GM21723 (cell line): ENCODE data around the gene PDIK1L.

Experiments used
- ATAC-seq: cut with Tn5 transposase; IDR thresholded peaks from one replicate; pipeline ENCODE4 v1.9.1; 2021; ENCODE audit warnings: mild to moderate bottlenecking, moderate library complexity; ENCODE audit not compliant: unreplicated experiment

PDIK1L gene

DNA sequence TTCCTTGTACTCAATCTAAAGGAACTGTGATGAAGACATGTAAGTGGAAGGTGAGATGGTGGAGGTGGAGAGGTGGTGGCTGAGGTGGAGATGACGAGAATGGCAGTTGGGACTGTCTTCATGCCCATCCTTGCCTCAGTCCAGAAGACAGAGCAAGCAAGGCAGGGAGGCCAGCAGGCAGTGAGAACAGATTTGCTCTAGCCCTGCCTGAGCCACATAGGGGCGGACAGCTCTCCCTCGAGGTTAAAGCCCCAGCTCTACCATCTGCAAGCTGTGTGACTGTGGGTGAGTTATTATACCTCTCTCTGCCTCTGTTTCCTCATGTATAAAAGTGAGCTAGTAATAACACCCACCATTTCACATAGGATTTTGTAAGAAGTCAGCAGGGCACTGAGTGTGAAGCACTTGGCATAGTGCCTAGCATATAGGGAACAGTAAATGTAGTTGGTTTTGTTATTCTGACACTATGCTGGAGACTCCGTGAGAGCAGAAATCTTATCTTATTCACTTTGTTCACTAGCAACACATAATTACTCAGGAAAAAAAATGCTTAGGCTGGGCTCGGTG, 42.4 kb downstream of the PDIK1L start:
- no peak for ATAC-seq

DNA sequence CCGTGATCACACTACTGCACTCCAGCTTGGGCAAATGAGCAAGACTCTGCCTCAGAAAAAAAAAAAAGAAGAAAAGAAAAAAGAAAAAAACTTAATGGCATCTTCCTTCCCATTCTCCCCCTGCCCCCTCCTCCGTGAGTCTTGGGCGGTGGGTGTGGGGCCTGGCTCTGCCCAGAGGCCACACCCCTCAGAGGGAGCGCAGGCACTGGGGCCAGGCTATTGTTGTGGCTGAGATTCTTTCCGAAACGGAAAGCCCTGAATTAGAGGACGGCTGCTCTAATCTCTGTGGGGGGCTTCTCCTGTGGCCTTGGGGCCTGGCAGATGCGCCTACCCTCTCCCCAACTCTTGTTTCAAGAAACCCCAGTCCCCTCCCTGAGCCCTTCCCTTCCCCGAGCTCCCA, 43.1 kb downstream of the PDIK1L start:
- ATAC-seq = no peak

DNA sequence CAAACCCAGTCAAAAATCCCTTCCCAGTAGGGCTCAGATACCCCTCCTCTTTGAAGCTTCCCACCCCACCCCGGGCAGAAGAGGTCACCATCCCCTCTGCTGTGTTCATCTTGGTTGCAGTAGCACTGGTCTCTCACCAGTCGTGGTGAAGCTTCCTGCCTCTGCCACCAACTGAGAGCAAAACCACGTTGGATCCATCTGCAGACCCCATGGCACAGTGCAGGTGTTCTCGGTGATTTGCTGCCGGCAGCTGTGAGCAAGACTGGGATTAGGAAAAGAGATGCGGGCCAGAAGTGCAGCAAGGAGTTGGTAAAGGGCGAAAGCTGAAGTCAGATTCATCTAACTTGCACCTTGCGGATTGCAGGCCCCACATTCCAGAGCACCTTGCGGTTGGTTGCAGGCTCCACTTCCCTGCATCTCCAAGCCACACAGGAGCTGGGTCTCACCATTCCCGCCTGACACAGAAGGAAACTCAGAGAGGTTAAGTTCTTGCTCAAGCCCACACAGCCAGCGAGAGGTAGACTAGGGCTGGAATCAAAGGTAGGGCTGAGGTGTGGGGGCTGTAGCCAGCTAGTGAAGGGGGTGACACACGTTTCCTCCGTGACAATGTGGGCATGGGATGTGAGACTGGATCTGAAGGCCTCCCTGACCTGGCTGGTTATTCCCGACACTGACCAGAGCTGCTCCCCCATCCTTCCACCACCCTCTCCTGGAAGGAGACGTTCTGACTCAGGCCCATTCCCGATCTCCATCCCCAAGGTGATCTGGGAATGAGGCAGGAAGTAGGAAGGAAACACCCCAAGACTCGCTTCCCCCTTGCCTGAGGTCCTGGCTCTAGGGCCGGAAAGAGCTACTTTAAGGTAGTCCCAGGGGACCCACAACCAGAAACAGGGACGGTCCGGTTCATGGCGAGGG, 44.0 kb downstream of the PDIK1L start:
- no peak for ATAC-seq

DNA sequence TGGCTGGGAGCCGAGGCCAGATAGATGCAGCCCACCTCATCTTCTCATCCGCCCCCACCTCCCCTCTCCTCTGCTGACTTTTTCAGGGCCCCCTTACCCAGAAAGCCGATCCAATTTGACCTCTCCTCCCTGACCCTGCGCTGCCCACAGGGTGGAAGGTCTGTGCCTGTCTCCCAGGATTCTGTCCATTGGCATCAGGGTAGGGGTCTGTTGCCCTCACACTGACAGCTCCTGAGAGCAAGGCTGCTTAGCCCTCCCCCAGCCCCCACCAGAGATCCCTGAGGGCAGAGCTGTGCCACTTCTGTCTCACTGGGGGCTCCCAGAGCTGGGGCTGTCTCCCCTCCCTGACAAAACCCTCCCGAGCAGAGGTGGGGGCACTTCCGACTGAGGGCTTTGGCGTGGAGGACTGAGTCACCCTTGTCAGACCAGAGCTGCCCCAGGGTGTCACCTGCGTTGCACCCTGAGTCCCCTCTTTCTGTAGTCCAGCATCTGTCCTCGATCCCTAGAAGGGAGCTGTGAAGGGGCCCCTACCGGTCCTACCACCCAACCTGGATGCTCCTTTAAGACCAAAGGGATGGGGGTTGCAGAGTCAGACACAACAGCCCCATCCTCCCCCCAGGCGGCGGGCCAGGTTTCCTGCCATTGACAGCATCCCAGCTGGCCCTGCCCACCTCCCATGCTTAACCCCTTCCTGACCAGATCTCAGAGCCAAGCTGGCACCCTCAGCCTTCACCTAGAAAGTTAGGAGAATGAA, 44.8 kb downstream of the PDIK1L start:
- ATAC-seq = no peak

DNA sequence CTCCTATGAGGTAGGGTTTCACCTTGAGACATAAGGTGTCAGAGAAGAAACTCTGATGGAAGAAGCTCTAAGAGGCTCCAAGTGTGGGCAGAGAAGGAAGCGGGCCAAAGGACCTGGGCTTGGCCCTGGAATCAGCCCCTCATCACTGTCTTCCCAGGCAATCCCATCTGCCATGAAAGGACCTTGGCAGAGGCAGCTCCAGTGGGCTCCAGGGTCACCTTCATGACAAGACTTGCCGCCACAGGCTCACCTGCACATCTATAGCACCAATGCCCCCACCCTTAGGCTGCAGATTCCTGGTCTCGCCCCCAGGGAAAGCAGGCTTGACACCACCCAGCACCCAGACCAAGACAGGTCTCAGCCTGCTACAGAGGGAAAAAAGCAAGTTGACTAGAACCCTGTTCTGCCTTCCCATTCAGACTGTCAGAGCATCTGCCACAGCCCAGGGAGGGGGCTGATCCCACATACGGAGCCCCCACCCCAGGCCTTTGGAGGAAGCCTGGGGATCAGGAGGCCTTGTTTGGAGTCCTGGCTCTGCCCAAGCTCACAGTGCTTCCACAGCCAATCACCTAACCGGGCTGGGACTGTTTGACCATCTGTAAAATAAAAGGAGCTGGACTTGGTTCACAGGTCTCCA, 46.8 kb downstream of the PDIK1L start:
- ATAC-seq = no peak

DNA sequence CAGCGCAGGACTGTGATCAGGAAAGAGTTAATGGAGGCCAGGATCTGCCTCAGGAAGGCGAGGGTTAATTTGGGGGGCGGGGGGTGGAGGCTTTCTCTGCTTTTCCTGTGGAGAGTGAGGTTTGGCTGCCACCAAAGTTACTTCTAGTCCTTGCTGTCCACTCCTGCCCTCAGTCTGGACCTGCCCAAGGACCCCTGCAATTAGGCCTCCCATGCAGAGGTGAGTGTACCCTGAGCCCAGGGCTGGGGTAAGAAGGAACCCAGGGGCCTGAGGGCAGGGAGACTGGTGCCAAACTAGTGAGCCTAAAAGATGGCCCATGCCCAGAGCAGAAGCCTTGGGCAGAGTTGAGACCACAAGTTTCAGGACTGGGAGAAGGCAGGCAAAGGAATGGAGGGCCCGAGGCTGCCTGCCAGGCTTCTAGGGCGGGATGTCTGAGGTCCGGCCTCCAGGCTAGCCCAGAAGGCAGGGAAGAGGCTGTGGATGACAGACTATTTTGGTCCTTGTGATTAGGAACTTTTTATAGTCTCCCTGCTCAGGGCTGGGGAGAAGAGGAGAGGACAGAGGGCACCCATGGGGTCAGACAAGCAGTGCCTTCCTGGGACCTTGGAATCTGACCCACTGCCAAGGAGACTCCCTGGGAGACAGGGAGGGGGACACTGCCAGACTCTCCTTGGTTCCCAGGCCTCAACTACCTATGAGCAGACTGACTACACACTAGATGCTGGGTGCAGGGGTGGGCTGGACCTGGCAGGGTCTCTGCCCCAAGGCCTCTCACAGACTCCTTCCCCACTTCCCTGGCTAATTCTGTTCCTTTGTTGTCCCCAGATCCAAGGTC, 47.5 kb downstream of the PDIK1L start, which contains the start of gene FAM110D:
FAM110D (plus strand) TSS at position 172 of the 835 bp plus-strand sequence. CDS start 2,213 bp downstream, outside the sequence.
- no peak for ATAC-seq

DNA sequence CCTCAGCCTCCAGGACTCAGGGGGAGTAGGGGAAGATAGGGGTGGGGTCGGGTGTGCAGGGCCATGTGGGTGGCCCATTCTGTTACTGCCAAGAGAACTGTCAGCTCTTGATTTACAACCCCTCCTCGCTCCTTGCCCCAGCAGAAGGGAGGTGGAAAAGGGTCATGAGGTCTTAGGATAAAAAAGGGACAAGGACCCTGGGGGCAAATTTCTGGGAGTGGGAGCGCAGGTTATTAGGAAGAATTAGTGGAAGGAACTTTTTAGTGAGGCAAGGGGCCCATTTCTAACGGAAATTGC, 48.1 kb downstream of the PDIK1L start:
- no peak for ATAC-seq

DNA sequence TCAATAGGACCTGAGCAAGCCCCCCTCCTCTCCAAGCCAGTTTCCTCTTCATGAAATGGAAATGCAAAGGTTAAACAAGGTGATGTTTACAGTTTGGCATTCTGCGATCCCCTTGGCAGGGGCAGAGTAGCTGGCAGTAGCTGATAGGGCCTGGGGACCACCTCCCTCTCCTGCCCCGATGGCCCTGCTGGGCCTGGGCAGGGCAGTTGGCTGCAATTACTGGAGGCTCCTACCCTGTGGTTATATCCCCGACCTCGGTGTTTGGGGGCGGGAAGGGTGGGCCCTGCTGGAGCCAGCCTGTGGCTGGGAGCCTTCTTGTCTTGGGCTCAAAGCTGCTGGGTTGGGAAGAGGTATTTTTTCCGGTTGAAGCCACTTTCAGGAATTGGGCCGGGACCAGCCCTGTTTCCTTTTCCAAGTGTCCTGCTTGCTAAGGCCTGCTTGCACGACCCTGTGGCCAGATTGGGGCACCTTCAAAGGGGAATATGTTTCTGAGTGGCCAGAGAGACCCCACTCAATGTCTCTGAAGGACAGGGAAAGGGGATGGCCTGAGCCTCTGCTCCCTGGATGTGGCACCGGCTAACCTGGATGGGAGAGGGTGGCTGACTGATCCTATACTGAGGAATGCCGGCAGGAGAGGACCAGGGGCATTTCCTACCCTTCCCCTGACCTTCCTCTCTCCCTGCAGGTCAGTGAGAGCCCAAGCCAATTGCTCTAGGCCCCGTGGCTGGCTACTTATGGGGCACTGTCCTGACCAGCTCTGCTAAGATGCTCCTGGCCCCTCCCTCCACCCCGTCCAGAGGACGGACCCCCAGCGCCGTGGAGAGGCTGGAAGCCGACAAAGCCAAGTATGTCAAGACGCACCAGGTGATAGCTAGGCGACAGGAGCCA, 49.1 kb downstream of the PDIK1L start:
- ATAC-seq = no peak

DNA sequence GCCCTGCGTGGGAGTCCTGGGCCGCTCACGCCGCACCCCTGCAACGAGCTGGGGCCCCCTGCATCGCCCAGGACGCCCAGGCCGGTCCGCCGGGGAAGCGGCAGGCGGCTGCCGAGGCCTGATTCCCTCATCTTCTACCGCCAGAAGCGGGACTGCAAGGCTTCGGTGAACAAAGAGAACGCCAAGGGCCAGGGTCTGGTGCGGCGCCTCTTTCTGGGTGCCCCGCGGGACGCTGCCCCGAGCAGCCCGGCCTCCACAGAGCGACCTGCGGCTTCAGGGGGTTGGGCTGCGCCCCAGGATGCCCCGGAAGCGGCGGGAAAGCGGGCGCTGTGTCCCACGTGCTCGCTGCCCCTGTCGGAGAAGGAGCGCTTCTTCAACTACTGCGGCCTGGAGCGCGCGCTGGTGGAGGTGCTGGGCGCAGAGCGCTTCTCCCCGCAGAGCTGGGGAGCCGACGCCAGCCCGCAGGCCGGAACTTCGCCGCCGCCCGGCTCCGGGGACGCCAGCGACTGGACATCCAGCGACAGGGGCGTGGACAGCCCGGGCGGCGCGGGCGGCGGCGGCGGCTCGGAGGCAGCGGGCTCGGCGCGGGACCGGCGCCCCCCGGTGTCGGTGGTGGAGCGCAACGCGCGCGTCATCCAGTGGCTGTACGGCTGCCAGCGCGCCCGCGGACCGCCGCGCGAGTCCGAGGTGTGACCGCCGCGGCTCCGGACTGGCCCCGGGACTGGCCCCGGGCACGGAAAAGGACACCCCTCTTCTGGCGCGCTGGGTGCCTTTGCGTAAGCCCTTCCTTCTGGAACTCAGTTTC, 50.0 kb downstream of the PDIK1L start:
- no peak for ATAC-seq

DNA sequence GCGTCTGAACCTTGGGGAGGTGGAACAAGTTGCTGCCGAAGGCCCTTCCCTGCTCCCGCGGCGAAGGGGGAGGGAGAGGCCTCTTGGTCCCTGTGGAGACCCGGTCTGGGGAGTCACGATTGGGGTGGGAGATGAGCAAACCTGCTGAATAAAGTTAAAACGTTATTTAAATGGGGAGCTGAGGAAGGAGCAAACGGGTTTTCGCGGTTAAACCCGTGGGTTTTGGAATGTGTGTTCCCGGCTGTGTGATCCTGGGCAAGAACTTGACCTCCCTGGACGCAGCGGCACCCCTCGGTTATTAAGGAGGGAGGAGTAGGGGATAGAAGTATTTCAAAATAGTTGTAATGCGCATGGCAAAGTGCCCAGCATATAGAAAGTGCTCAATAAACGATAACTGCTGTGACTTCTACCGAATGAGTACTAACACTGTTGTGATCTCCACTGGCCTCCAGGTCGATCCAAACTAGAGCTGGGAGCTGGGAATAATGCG, 50.6 kb downstream of the PDIK1L start:
- ATAC-seq = no peak

DNA sequence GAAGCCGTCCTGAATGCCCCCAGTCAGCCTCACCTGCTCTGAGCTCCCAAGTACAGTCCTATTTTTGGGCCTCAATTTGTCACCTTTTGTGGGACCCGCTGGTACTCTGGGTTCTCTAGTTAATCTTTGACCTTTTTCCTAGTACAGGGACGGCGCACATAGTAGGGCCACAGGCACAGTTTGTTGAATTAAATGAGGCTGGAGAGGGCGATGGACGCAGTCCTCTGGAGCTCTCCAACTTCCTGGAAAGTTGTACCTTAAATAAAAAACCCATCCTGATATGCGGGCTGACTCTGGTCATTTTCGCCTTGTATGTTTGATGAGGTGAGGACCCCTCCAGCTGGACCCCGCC, 52.0 kb downstream of the PDIK1L start:
- no peak for ATAC-seq

DNA sequence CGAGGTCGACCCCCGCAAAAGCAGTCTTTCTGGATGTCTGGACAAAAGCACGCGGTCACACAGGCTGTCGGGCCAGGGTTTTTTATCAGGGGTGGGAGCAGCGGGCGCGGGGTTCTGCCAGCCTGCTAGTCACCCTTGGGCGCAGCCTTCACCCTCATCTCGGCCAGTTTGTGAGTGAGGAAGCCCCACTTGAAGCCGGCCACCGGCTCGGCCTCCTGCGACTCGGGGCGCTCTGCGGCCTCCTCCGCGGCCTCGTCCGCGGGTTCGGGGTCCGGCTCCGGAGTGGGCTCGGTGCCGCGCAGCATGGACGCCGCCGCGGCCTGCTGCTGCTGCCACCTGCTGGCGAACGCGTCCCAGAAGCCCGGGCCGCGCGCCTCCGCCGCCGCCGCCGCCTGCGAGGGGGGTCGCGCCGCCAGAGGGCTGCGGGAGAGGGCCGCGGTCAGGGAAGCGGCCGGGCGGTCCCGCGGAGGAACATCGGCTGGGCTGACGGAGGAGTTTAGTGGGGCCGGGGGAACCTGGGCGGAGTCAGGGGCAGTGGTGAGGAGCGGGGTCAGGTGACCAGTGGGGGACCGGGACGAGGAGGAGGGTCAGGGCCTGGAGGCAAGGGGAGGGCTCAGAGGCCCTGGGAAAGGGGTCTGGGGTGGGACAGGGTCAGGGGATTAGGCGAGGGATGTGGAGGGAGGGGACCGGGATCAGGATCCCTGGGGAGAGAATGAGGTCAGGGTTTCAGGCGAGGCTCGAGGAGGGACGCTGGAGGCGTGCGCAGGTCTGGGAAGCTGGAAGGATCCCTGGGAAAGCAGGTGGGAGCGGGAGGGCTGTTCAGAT, 52.6 kb downstream of the PDIK1L start:
- no peak for ATAC-seq

DNA sequence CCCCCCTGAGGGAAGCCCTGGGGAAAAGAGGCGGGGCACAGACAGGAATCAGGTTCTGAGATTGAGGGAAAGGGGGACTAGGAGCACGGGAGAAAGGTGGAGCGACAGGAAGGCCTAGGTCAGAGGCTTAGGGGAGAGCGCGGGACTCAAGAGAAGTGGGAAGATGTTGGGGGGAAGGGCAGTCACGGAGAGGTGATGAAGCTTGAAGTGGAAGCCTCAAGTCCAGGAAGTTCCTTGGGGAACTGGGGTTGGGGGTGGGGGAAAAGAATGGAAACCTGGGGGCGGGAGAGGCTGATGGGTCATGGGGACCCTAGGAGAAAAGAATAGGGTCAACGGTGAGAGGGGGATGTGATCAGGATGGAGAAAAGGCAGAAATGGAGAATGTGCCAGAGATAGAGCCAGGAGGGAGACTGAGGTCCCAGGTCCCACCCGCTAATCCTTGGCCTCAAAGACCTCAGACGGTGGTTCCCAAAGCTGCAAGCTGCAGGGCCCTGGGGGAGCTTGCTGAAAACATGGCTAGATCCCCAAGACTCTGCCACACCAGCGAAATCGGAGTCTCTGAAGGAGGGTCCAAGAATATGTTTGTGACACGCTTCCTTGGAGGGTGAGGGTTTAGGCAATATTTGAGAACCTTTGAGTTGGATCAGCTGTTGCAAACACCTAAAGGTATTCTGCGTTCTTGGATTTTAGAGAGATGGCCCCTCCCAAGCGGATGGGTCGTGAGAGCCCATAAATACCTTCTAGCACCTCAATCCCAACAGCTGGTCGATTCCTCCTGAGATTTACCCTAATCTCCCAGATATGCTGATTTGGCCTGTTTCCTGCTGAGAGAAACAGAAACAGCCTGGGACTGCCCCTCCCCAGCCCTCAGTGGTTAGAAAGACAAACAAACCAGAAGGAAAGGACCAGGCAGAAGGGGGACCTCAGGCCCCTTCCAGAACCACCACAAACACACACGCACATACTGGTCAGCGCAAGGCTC, 53.5 kb downstream of the PDIK1L start:
- no peak for ATAC-seq

DNA sequence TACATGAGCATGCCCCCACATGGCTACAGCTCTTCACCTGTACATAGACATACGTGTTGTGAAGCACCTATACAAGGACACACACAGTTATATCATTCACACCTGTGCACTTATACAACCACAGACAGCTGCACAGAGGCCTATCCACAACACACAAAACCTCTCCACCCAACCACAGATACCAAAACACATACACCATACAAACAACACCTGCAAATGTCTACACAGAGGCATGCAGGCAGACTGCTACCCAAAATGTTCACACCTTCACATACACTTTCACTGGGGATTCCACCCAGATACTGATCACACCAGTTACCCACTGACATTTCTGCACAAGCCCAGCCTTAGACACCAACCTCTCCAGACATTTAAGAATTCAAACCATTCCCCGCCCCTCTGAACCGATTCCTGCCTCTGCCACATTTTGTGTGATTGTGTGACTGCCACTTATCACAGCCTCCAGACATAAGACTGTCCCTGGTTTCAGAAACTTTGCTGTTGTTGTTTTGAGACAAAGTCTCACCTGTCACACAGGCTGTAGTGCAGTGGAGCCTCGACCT, 55.2 kb downstream of the PDIK1L start:
- no peak for ATAC-seq

DNA sequence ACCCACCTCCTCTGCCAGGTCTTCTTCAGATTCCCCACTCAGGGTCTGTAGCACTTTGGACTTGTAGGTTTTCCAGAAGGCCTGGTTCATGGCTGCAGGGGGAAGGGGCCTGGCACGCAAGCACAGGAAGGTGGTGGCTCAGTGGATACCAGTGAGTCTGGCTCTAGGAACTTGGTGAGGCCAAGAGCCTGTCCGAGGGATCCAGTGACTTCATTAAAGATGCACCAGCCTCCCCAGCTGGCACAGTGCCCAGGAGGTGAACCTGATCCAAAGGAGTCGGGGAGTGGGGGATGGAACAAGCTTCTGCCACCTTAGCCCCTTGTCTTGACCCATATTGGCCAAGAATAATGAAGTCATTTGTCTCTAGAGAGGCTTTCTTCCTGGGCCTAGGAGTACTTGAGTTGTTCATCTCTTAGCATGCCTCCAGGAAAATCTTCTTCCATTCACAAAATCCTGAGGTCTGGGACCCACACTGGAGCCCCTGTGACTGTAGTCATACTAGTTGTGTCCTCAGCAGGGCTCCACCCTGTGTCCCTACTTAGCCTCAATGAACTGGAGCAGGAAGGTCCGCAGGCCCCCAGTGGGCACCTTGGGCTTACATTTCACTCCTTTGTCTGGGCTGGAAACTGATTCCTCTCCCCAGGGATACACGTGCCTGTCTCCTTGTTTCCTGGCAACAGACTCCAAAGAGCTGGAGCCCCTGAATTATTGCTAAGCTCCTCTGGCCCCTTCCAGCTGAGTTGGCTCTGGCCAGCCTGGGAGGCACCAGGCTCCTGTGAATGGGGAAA, 57.0 kb downstream of the PDIK1L start, which contains the start of gene C1orf232:
C1orf232 (minus strand) TSS at position 554 of the 788 bp plus-strand sequence; CDS start at position 90, 464 bp downstream.
- no peak for ATAC-seq
